Measurements from ENCODE around the gene GPC1.

DNA sequence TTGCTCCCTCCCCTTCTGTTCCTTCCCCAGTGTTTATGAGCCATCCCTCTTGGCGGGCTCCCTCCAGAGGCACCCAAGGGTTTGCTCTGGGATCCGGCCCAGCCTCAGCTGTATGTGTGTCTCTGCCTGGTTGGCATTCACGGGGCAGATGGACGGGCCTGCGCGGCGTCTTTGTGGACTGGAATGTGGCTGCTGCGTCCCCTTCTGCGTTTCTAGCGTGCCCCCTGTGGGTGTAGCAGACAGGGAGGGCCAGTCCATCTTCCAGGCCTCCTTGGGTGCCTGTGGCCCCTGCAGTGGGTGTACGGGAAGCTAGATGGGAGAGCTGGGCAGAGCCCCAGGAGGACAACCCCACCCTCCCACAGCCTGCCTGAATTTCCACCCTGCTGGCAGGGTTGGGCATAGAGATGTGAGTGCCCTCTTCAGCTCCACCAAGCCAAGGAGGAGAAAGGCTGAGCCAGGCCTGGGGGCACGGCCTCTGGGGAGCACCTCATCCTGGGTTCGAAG lies 15.7 kb downstream of the GPC1 start:
- TF ChIP-seq, protein P1, sequence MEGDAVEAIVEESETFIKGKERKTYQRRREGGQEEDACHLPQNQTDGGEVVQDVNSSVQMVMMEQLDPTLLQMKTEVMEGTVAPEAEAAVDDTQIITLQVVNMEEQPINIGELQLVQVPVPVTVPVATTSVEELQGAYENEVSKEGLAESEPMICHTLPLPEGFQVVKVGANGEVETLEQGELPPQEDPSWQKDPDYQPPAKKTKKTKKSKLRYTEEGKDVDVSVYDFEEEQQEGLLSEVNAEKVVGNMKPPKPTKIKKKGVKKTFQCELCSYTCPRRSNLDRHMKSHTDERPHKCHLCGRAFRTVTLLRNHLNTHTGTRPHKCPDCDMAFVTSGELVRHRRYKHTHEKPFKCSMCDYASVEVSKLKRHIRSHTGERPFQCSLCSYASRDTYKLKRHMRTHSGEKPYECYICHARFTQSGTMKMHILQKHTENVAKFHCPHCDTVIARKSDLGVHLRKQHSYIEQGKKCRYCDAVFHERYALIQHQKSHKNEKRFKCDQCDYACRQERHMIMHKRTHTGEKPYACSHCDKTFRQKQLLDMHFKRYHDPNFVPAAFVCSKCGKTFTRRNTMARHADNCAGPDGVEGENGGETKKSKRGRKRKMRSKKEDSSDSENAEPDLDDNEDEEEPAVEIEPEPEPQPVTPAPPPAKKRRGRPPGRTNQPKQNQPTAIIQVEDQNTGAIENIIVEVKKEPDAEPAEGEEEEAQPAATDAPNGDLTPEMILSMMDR (IDR thresholded peaks at IDR 0.05): no peak
- no peak for TF ChIP-seq POLR2A (IDR thresholded peaks at IDR 0.05)

Data from right lobe of liver (tissue), 4 donors.